Heart left ventricle (tissue), 13 donors: ENCODE measurements around the gene OR3A2.

Experiments
- CTCF ChIP-seq, 12 donors: fragments of 200-600 bp; sonication (generic) in 4 of 12; IDR thresholded peaks; one replicate each; pipeline versions ENCODE4 v1.5.0 to v1.8.0; 2018 to 2022; ENCODE audit warnings: antibody characterized with exemption in 12 of 12, mild to moderate bottlenecking in 5 of 12
- POLR2A ChIP-seq, 2 donors: fragments of 450-650 bp; IDR thresholded peaks; one replicate each; pipeline ENCODE4 v1.6.1; 2017; ENCODE audit warnings: antibody characterized with exemption in 2 of 2, mild to moderate bottlenecking in 2 of 2, moderate library complexity in 2 of 2
- donor health status: ischemic (EF 13 %, LVEDD 7.1; RV severe dilation, severe dysfunction).
- donor health status: DM: no; HTN: yes; CAD: no.
- donor health status: DM: no; HTN: no; CAD: no.
- donor health status: ischemic (EF 25% LVEDD 6.9; RV normal size, moderate dysfunction).
- donor health status: ischemic (EF 25% LVEDD 5.7; RV mildly dilated, moderate dysfunction).
- donor health status: ischemic (EF 35%, LVEDD 5.7; RV mildly dilated, moderate dysfunction).
- donor health status: nonischemic (EF 11% LVEDD 7.7; RV severe dilation, severe dysfunction).
- donor health status: DM: yes; HTN: yes; CAD: no.
- donor health status: PGD.
- donor health status: ischemic (EF 29% LVEDD 5.4; RV normal size, mild dysfunction).
- donor health status: nonischemic (EF 23%, LVEDD 6.1; RV moderate dilation, normal function).

GRCh38 chr17:3415610-3416009, 29.5 kb upstream of the OR3A2 start:
- TF ChIP-seq CTCF (IDR thresholded peaks at IDR 0.05) (no peak), POLR2A (IDR thresholded peaks at IDR 0.05) (no peak)
